Measurements from ENCODE around the gene RAC2.

The RAC2 gene

GRCh38 chr22:37207981-37208380, 36.1 kb downstream of the RAC2 start:
- DNase-seq (ENCODE audit: low read depth), result no peak
- no peak overlapping the region for H3K4me3 ChIP-seq (ENCODE audit: low read depth, low read length)
- TF ChIP-seq, protein P1, sequence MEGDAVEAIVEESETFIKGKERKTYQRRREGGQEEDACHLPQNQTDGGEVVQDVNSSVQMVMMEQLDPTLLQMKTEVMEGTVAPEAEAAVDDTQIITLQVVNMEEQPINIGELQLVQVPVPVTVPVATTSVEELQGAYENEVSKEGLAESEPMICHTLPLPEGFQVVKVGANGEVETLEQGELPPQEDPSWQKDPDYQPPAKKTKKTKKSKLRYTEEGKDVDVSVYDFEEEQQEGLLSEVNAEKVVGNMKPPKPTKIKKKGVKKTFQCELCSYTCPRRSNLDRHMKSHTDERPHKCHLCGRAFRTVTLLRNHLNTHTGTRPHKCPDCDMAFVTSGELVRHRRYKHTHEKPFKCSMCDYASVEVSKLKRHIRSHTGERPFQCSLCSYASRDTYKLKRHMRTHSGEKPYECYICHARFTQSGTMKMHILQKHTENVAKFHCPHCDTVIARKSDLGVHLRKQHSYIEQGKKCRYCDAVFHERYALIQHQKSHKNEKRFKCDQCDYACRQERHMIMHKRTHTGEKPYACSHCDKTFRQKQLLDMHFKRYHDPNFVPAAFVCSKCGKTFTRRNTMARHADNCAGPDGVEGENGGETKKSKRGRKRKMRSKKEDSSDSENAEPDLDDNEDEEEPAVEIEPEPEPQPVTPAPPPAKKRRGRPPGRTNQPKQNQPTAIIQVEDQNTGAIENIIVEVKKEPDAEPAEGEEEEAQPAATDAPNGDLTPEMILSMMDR (IDR thresholded peaks at IDR 0.05; ENCODE audit: low read depth, low read length, missing control alignments), result no peak

DNA sequence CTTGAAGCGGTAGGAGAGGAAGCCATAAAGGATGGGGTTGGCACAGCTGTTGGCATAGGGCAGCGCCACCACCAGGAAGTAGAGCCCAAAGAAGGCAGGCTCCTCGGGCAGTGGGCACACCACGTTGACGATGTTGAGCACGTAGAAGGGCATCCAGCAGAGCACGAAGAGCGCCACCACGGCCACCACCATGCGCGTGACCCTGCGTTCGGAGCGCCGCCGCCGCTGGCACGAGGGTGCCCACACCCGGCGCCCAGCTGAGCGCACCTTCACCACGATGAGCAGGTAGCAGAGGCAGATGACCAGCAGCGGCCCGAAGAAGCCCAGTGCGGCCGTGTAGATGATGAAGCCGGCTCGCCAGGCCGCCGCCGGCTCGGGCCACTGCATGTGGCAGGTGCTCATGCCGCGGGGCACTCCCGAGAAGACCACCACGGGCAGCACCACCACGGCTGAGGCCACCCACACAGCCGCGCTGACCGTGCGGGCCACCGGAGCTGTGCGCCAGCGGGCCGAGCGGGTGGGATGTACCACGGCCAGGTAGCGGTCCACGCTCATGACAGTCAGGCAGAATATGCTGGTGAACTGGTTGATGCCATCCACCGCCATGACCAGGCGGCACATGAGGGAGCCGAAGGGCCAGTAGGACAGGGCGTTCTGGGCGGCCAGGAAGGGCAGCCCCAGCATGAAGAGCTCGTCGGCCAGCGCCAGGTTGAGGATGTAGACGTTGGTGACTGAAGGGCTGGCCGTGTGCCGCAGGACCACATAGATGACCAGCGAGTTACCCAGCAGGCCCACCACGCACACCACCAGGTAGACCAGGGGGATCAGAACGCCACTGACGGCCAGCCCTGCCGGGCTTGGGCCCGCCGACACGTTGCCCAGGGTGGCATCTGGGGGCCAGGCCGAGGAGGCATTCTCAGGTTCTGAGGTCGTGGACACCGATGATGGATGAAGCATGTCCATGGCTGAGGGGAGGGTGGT, 36.9 kb downstream of the RAC2 start:
- no peak overlapping the region for H3K4me3 ChIP-seq (ENCODE audit: low read depth, low read length)
- TF ChIP-seq, protein P1 (IDR thresholded peaks at IDR 0.05; ENCODE audit: low read depth, low read length, missing control alignments), result no peak
- DNase-seq (ENCODE audit: low read depth), result no peak

- no peak overlapping the region for H3K4me3 ChIP-seq (ENCODE audit: low read depth, low read length)
- no peak for DNase-seq (ENCODE audit: low read depth)
- TF ChIP-seq, protein P1 (IDR thresholded peaks at IDR 0.05; ENCODE audit: low read depth, low read length, missing control alignments), result no peak
Measured at GRCh38 chr22:37206118-37206840, 37.8 kb downstream of the RAC2 start.

- TF ChIP-seq, protein P1 (IDR thresholded peaks at IDR 0.05; ENCODE audit: low read depth, low read length, missing control alignments), result no peak
- no peak overlapping the region for H3K4me3 ChIP-seq (ENCODE audit: low read depth, low read length)
- DNase-seq (ENCODE audit: low read depth), result no peak
Measured at GRCh38 chr22:37205046-37205445, 39.0 kb downstream of the RAC2 start.

DNA sequence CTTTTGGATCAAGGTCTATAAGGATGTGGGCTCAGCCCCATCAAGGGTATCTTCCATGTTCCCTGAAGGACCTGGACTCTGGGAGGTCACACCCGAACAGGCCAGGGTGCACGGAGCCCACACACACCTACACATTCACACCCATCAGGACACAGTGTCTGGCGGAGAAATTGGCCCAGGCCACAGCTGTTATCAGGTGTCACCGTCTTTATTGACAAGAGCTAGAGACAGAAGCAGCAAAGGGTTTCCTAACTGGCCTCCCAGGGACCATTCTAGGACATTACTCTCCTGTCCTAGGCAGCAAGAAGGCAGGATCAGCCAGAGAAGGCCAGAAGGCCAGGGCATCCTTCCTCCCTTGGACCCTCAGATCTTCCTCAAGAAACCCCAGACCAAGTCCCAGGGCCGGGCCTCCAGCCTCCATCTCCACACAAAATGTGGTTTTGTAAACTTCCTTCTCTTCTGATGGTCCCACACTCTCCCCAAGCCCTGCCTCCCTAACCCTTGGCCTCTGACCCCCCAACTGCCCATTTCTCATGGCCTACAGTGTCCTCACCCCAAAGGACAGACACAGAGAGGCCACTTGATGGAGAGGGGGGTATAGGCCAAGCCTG, 39.9 kb downstream of the RAC2 start:
- H3K4me3 ChIP-seq (ENCODE audit: low read depth, low read length), result no peak overlapping the region
- DNase-seq (ENCODE audit: low read depth), result no peak
- TF ChIP-seq, protein P1 (IDR thresholded peaks at IDR 0.05; ENCODE audit: low read depth, low read length, missing control alignments), result no peak

DNA sequence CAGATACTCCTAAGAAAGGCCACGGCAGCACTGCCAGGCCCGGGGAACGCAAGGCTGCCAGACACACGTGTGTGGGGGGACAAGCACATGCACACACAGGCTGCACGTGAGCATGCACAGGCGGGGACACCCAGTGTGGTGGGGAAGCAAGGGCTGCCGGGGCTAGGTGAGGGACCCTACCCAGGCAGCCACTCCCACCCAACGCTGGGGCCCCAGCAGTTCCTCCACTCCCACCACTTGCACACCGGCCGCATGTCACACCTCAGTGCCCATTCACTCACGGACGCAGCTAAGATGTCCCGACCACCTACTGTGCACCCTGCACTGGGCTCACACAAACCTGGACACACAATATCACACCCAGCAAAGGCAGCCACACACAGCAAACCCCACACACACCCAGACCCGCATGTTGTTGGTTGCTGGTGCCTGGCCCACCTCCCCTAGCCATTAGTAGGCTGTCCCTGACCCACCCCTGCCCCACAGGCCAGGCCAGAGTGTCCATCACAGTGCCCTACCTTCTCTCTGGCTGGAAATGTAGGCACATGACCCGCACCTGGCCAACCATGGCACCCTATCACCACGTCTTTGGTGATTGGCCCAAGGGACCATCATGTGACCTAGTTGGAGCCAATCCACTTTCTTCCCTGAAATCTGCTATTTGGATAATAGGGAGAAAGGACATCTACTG, 40.6 kb downstream of the RAC2 start:
- DNase-seq (ENCODE audit: low read depth), result no peak
- no peak overlapping the region for H3K4me3 ChIP-seq (ENCODE audit: low read depth, low read length)
- TF ChIP-seq, protein P1 (IDR thresholded peaks at IDR 0.05; ENCODE audit: low read depth, low read length, missing control alignments), result no peak

All from GM12864 (cell line).